GM19239 (cell line): ENCODE measurements around the gene PSG11.
"Not testable (repeated sequence)": the region's sequence is repeated elsewhere in the genome, so short reads cannot be mapped to it uniquely, and the experiment has no call there.

Experiments used
- DNase-seq: peaks from one replicate; pipeline ENCODE4 v3.0.0; 2011; ENCODE audit warnings: low spot score; ENCODE audit not compliant: insufficient read length
- FAIRE-seq: peaks from 2 replicates; lab custom pipeline; 2011; peaks lifted over from hg19 to GRCh38; lab: Jason Lieb, UNC

PSG11 gene

GRCh38 chr19:42992029-42992604 is 34.2 kb downstream of the PSG11 start:
- not testable (repeated sequence) for FAIRE-seq, DNase-seq

GRCh38 chr19:42989851-42990250 is 36.4 kb downstream of the PSG11 start:
- DNase-seq = no peak
- FAIRE-seq = no peak

- DNase-seq = not testable (repeated sequence)
Measured at GRCh38 chr19:42989186-42989585, 37.1 kb downstream of the PSG11 start.

DNA sequence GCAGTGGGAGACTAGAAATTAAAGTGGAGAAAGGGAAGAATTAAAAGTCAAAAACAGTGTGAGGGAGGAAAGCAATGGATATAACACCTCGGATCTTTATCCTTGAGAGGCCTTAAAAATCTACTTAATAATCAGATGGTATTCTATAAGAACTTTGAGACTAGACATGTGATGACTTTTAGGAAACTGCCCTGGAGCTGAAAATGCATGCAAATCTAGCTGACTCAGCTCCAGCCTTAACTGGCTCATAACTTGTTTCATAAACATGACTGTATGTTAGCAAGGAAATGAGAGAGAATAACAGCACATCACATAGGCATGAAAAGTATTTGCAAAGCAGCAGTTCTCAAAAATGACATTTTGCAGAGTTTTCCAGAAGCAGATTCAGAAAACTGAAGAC is 38.1 kb downstream of the PSG11 start:
- not testable (repeated sequence) for DNase-seq, FAIRE-seq

More at GRCh38 chr19:42989186-42989585, 37.1 kb downstream of the PSG11 start:
- FAIRE-seq = not testable (repeated sequence)

- FAIRE-seq (no peak), DNase-seq (no peak)
Measured at GRCh38 chr19:42985588-42985987, 40.7 kb downstream of the PSG11 start.

DNA sequence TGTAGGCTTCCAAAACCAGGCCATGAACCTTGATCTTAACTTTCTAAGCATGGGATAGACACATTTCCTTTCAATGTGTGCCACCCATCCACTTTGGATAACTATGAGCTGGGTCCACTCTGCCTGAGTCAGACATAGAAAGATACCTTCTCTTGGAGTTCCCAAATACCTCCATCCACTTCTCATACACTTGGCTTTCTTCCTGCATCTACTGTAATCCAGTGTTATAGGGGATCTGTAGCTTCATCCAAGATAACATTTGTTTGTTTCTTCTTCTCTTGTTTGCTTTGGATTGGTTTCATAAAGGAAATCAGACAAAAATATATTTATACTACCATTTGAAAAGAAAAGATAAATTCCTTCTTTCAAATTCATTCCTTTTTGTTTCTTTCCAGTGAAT is 44.2 kb downstream of the PSG11 start:
- not testable (repeated sequence) for DNase-seq, FAIRE-seq

GRCh38 chr19:42971451-42971850 is 54.8 kb downstream of the PSG11 start:
- not testable (repeated sequence) for DNase-seq, FAIRE-seq

- FAIRE-seq (no peak), DNase-seq (no peak)
Measured at GRCh38 chr19:42965176-42965575, 61.1 kb downstream of the PSG11 start.

- FAIRE-seq (no peak), DNase-seq (no peak)
Measured at GRCh38 chr19:42961119-42961518, 65.2 kb downstream of the PSG11 start.
